K562 treated with DMSO at 1 percent for 4 hours (cell line): ENCODE data around the gene DMAP1. TPM values are rescaled to one million over a fixed set of nuclear protein-coding genes. Genes with fewer than 3 reads are reported as not detected.

Experiments
- total RNA-seq: library from RNA; unstranded; fragments of 300-600 nt; gene quantifications from 2 replicates; pipeline ENCODE4 v1.2.3, GENCODE V29; 2022; ENCODE audit not compliant: insufficient read depth

DMAP1 gene
- total RNA-seq: 21.2 and 22.6 TPM in 2 replicates

GRCh38 chr1:44213222-44214112 is at the start of gene DMAP1:
TSS of gene DMAP1 (plus strand) at chr1:44213471. CDS start at chr1:44213754, 283 bp downstream.

Other genes with a start within 250 kb of the DMAP1 start
- gene DPH2, start 243.5 kb upstream of the DMAP1 start, total RNA-seq: 18.9 and 26.0 TPM in 2 replicates
- gene ATP6V0B, start 238.5 kb upstream of the DMAP1 start, total RNA-seq: 537 and 546 TPM in 2 replicates
- gene B4GALT2, start 234.3 kb upstream of the DMAP1 start, total RNA-seq: 43.6 and 53.3 TPM in 2 replicates
- gene CCDC24, start 221.9 kb upstream of the DMAP1 start, total RNA-seq: 1.2 and 2.2 TPM in 2 replicates
- 34.5 and 57.1 TPM in 2 replicates for gene SLC6A9, start 182.0 kb upstream of the DMAP1 start, total RNA-seq
- gene KLF17, start 94.7 kb upstream of the DMAP1 start, total RNA-seq: not detected in 2 replicates
- not detected in 2 replicates for gene KLF18, start 71.8 kb upstream of the DMAP1 start, total RNA-seq
- 49.0 and 56.3 TPM in 2 replicates for gene ERI3, start 141.8 kb downstream of the DMAP1 start, total RNA-seq
- 75.1 and 88.1 TPM in 2 replicates for gene RNF220, start 191.8 kb downstream of the DMAP1 start, total RNA-seq